ENCODE results near the gene NPAT. TPM values are rescaled to one million over a fixed set of nuclear protein-coding genes. Genes with fewer than 3 reads are reported as not detected.

The NPAT gene
- total and polyA plus RNA-seq, 10 of the 15 experiments (the other 5 are each of a cell fraction or from before 2014, with no cell fraction given): 7.5 to 32.8 (median 20.1) TPM

- TF ChIP-seq ATF2 (IDR thresholded peaks at IDR 0.05; ENCODE audit: low read length) (peak; percentile 86), SIN3A (IDR thresholded peaks at IDR 0.05; ENCODE audit: low read depth, low read length) (peak; percentile 29; the same call in 1 of the 2 replicates), HSF1 (IDR thresholded peaks at IDR 0.05; ENCODE audit: low read depth, low read length) (no peak), CUX1 (IDR thresholded peaks at IDR 0.05; ENCODE audit: insufficient replicate concordance, low read depth, low read length) (peak; percentile 22), CREB1 (IDR thresholded peaks at IDR 0.05; ENCODE audit: low read depth) (peak; percentile 63), NFXL1 (IDR thresholded peaks at IDR 0.05; ENCODE audit: borderline replicate concordance) (no peak), ATF7 (IDR thresholded peaks at IDR 0.05; ENCODE audit: low read depth) (peak; percentile 77), ZNF217 (IDR thresholded peaks at IDR 0.05) (0 out of 2 replicates have a peak, but pooled peaks have one; percentile 4)
These were observed 1.1 kb upstream of the NPAT start (continued) for GRCh38 chr11:108223348-108224149.
